ENCODE results near the gene KRT7.

KRT7 gene

GRCh38 chr12:52212701-52213563 is 20.1 kb upstream of the KRT7 start:
- no peak for DNase-seq

GRCh38 chr12:52213564-52214420 is 19.3 kb upstream of the KRT7 start:
- peak; percentile 69 for DNase-seq

- DNase-seq, result no peak
Observed at GRCh38 chr12:52214421-52214802, 18.6 kb upstream of the KRT7 start.

GRCh38 chr12:52215587-52216031 is 17.4 kb upstream of the KRT7 start:
- DNase-seq, result no peak

GRCh38 chr12:52216100-52216499 is 16.9 kb upstream of the KRT7 start:
- DNase-seq, result no peak

GRCh38 chr12:52216807-52217206 is 16.2 kb upstream of the KRT7 start:
- no peak for DNase-seq

GRCh38 chr12:52217223-52217622 is 15.8 kb upstream of the KRT7 start:
- no peak for DNase-seq

GRCh38 chr12:52218001-52218400 is 15.0 kb upstream of the KRT7 start:
- no peak for DNase-seq

GRCh38 chr12:52220477-52220876 is 12.6 kb upstream of the KRT7 start:
- DNase-seq, result no peak

GRCh38 chr12:52221070-52221781 is 11.8 kb upstream of the KRT7 start:
- DNase-seq, result no peak

- no peak for DNase-seq
Observed at GRCh38 chr12:52221912-52222457, 11.1 kb upstream of the KRT7 start.

- no peak for DNase-seq
Observed at GRCh38 chr12:52222692-52223091, 10.4 kb upstream of the KRT7 start.

- no peak for DNase-seq
Observed at GRCh38 chr12:52223406-52224039, 9.5 kb upstream of the KRT7 start.

- DNase-seq, result no peak
Observed at GRCh38 chr12:52224151-52224550, 8.9 kb upstream of the KRT7 start.

GRCh38 chr12:52225752-52226151 is 7.3 kb upstream of the KRT7 start:
- DNase-seq, result no peak

GRCh38 chr12:52226446-52226845 is 6.6 kb upstream of the KRT7 start:
- DNase-seq, result no peak

GRCh38 chr12:52227606-52228166 is 5.4 kb upstream of the KRT7 start:
- DNase-seq, result no peak

- no peak for DNase-seq
Observed at GRCh38 chr12:52228366-52228765, 4.7 kb upstream of the KRT7 start.

- no peak for DNase-seq
Observed at GRCh38 chr12:52228931-52229330, 4.1 kb upstream of the KRT7 start.

- DNase-seq, result no peak
Observed at GRCh38 chr12:52229836-52230343, 3.2 kb upstream of the KRT7 start.

GRCh38 chr12:52230364-52231281 is 2.4 kb upstream of the KRT7 start:
- DNase-seq, result no peak

All from NCI-H1436 (cell line).